ENCODE results near the gene CUL5. TPM values are rescaled to one million over a fixed set of nuclear protein-coding genes. Genes with fewer than 3 reads are reported as not detected.
"Not testable (repeated sequence)": the region's sequence is repeated elsewhere in the genome, so short reads cannot be mapped to it uniquely, and the experiment has no call there.

CUL5 gene
- total RNA-seq, 1 experiment from 2014 or later: 37.0 TPM

DNA sequence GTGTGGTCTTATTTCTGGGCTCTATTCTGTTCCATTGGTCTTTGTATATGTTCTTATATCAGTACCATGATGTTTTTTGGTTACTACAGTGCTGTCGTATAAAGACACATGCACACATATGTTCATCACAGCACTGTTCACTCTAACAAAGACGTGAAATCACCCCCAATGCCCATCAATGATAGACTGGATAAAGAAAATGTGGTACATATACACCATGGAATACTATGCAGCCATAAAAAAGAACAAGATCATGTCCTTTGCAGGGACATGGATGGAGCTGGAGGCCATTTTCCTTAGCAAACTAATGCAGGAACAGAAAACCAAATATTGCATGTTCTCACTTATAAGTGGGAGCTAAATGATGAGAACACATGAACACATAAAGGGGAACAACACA lies 22.9 kb downstream of the CUL5 start:
- peaks cover 67% of the 10 kb centered on the region for H3K79me2 ChIP-seq (ENCODE audit: low read length)

DNA sequence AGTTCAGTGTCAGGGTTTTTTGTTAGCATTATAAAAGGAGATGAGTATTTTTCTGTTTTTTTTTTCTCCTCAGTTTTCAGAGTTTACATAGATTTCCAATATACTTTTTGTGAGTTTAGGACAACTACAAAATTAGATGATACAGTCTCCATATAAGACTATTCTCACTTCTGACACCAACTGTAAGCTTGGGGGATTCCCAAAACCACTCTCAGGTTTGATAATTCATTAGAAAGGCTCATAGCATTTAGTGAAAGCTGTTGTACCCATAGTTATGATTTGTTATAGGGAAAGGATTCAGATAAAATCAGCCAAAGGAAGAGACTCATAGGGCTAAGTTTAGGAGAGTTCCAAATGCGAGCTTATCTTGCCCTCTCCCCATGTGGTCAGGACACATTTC lies 24.1 kb downstream of the CUL5 start:
- ChIA-PET POLR2A (ENCODE audit: unreplicated experiment) (no interaction called here), CTCF (no interaction called here)
- Histone ChIP-seq H3F3A (ENCODE audit: low read length, unreplicated experiment) (no peaks in the 10 kb centered on the region), H3K27ac (ENCODE audit: low read length) (no peak overlapping the region), H3K9me3 (ENCODE audit: low read length) (no peaks in the 10 kb centered on the region), H3K36me3 (ENCODE audit: low read depth, low read length) (peaks cover 33% of the 10 kb centered on the region; the same call in 1 of the 2 replicates), H2AFZ (ENCODE audit: low read length) (no peak overlapping the region), H3K9me2 (replicated peaks; ENCODE audit: low read length) (no peaks in the 10 kb centered on the region), H4K20me1 (ENCODE audit: low read length) (peaks cover 20% of the 10 kb centered on the region), H3K4me1 (ENCODE audit: insufficient read depth, low read length) (no peaks in the 10 kb centered on the region), H3K4me2 (ENCODE audit: low read length) (no peak overlapping the region), H3K79me2 (ENCODE audit: low read length) (peaks cover 63% of the 10 kb centered on the region), H3K27me3 (ENCODE audit: low read length) (no peaks in the 10 kb centered on the region), H3K4me3 (ENCODE audit: low read length) (no peak overlapping the region), H3K9ac (ENCODE audit: low read length) (no peak overlapping the region)
- no peak for DNase-seq
- TF ChIP-seq EZH2phosphoT487 (IDR thresholded peaks at IDR 0.05; ENCODE audit: borderline replicate concordance, low read length): no peak
- no peak for TF ChIP-seq EZH2 (IDR thresholded peaks at IDR 0.05; ENCODE audit: low read length, unreplicated experiment)
- TF ChIP-seq, protein P1, sequence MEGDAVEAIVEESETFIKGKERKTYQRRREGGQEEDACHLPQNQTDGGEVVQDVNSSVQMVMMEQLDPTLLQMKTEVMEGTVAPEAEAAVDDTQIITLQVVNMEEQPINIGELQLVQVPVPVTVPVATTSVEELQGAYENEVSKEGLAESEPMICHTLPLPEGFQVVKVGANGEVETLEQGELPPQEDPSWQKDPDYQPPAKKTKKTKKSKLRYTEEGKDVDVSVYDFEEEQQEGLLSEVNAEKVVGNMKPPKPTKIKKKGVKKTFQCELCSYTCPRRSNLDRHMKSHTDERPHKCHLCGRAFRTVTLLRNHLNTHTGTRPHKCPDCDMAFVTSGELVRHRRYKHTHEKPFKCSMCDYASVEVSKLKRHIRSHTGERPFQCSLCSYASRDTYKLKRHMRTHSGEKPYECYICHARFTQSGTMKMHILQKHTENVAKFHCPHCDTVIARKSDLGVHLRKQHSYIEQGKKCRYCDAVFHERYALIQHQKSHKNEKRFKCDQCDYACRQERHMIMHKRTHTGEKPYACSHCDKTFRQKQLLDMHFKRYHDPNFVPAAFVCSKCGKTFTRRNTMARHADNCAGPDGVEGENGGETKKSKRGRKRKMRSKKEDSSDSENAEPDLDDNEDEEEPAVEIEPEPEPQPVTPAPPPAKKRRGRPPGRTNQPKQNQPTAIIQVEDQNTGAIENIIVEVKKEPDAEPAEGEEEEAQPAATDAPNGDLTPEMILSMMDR (conservative IDR thresholded peaks at IDR 0.05; ENCODE audit: low read depth, low read length): no peak
- BruUV-seq (replicated peaks): no TSS peak
- intact Hi-C loops (cut with micrococcal nuclease): no loop called here
- ATAC-seq: no peak

More for the DNA sequence above, 22.9 kb downstream of the CUL5 start:
- H3K9me2 ChIP-seq (replicated peaks; ENCODE audit: low read length); H3K4me3 ChIP-seq (ENCODE audit: low read length); H3K4me2 ChIP-seq (ENCODE audit: low read length); H3K9me3 ChIP-seq (ENCODE audit: low read length); H3K4me1 ChIP-seq (ENCODE audit: insufficient read depth, low read length); CTCF ChIA-PET; H3K27ac ChIP-seq (ENCODE audit: low read length); H3K27me3 ChIP-seq (ENCODE audit: low read length); POLR2A ChIA-PET (ENCODE audit: unreplicated experiment); intact Hi-C loops (cut with micrococcal nuclease); H3K9ac ChIP-seq (ENCODE audit: low read length); ATAC-seq; H2AFZ ChIP-seq (ENCODE audit: low read length); BruUV-seq (replicated peaks); H3F3A ChIP-seq (ENCODE audit: low read length, unreplicated experiment); DNase-seq: not testable (repeated sequence)
- H4K20me1 ChIP-seq (ENCODE audit: low read length): peaks cover 20% of the 10 kb centered on the region
- H3K36me3 ChIP-seq (ENCODE audit: low read depth, low read length): peaks cover 25% of the 10 kb centered on the region; the same call in 1 of the 2 replicates

DNA sequence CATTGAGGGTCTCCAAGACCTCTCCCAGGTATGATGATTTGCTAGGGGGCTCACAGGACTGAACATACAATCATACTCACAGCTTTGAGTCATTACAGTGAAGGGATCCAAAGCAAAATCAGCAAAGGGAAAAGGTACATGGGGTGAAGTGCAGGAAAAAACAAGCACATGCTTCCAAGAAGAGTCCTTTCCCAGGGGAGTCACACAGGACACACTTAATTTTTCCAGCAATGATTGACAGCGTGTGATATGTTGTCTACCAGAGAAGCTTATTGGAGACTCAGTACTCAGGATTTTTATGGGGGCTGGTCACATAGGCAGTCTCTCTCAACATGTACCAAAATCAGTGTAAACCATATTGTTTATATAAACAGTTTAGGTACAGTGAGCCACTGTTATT lies 25.3 kb downstream of the CUL5 start:
- TF ChIP-seq EZH2 (IDR thresholded peaks at IDR 0.05; ENCODE audit: low read length, unreplicated experiment) (no peak), EZH2phosphoT487 (IDR thresholded peaks at IDR 0.05; ENCODE audit: borderline replicate concordance, low read length) (no peak)
- TF ChIP-seq, protein P1 (conservative IDR thresholded peaks at IDR 0.05; ENCODE audit: low read depth, low read length): no peak
- POLR2A ChIA-PET (ENCODE audit: unreplicated experiment): no interaction called here
- H3K9ac ChIP-seq (ENCODE audit: low read length): no peak overlapping the region
- H2AFZ ChIP-seq (ENCODE audit: low read length): no peak overlapping the region
- DNase-seq (no peak), ATAC-seq (no peak)
- CTCF ChIA-PET: no interaction called here
- intact Hi-C loops (cut with micrococcal nuclease): no loop called here
- H3K4me2 ChIP-seq (ENCODE audit: low read length): no peak overlapping the region
- H3K4me3 ChIP-seq (ENCODE audit: low read length): no peak overlapping the region
- BruUV-seq (replicated peaks): no TSS peak
- peaks cover 51% of the 10 kb centered on the region for H3K79me2 ChIP-seq (ENCODE audit: low read length)
- H3K9me2 ChIP-seq (replicated peaks; ENCODE audit: low read length): no peaks in the 10 kb centered on the region
- H3K27me3 ChIP-seq (ENCODE audit: low read length): no peaks in the 10 kb centered on the region
- peaks cover 17% of the 10 kb centered on the region for H4K20me1 ChIP-seq (ENCODE audit: low read length)
- H3K9me3 ChIP-seq (ENCODE audit: low read length): no peaks in the 10 kb centered on the region
- H3K36me3 ChIP-seq (ENCODE audit: low read depth, low read length): peaks cover 33% of the 10 kb centered on the region; the same call in 1 of the 2 replicates
- no peaks in the 10 kb centered on the region for H3F3A ChIP-seq (ENCODE audit: low read length, unreplicated experiment)
- H3K27ac ChIP-seq (ENCODE audit: low read length): no peak overlapping the region
- no peaks in the 10 kb centered on the region for H3K4me1 ChIP-seq (ENCODE audit: insufficient read depth, low read length)

Data from PC-3 (cell line).